Measurements from ENCODE around the gene PPIL6.

Gene PPIL6

DNA sequence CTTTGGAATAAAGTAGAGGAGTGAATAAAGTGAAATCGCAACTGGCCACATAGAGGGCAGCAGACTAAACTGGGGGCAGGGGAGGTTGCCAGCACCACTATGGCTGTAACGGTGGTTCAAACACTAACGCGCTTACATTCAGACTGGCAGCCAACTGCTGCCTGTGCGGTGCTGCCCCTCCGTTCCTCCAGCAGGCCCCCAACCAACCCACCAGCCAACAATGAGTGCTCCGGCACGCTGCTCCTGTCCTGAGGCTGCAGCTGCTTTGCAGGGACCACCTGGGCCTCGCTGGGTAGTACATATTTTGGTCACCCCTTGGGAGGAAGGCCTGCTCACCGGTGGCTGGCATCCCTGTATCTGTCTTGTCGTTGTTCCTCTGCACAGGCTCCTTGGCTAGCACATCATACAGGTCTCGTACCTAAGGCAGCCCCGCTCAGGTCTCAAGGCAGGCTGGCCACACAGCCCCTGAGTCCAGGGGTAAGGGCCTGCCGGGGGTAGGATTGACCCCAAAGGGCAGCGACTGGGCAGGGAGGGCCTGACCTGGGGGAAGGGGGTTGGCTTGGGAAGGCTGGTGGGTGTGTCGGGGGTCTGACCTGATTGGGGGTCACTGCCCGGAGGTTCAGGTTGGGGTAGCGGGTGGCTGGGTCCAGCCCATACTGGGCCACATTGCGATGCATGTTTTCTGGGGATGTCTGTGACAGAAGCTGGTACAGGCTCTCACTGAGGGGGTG lies 8.8 kb upstream of the PPIL6 start:
- no peak for DNase-seq

DNA sequence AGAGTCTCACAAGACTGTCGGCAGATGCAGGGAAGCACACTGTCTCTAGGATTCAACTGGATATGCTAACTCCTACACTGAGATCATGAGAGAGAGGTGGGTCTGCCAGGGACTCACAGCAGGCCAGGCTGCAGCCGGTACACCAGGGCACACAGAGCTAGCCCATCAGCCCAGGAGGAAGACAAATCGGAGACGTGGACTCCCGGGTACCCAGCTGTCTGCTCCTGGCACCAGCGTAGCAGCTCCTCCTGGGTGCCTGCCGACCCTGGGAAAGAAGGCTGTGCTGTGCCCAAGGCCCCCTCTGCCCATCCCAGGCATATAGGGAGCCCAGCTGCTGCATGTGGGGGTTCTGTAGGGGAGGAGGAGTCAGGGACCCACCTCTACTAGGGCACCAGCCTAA lies 8.2 kb upstream of the PPIL6 start:
- DNase-seq = no peak

DNA sequence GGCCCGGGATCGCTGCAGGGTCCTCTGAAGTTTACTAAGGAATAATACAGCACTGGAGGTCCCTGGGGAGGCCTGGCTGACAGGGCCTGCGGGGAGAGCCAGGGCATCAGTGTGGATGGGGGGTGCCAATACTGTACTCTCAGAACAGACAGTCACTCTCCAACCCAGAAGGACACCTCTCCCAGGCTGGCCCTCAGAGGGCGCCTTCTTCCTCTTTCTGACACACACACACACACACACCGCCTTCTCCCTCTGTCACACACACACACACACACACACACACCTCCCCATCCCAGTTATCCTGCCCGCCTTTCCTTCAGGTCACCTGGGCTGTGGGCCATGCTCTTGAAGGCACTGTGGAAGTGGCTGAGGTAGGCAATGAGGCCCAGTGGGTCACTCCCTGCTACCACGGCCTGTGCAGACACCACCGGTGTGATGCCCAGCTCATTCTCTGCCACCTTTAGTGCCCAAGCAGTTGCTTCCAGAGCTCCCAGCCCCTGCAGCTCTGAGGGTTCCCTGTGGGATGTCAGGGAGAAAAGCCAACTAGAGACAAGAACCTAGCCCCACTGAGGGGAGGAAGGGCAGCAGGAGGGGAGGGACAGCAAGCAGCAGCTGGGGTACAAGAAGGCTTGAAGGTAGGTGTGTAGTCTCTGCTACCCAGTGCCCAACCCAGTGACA lies 7.6 kb upstream of the PPIL6 start:
- no peak for DNase-seq

DNA sequence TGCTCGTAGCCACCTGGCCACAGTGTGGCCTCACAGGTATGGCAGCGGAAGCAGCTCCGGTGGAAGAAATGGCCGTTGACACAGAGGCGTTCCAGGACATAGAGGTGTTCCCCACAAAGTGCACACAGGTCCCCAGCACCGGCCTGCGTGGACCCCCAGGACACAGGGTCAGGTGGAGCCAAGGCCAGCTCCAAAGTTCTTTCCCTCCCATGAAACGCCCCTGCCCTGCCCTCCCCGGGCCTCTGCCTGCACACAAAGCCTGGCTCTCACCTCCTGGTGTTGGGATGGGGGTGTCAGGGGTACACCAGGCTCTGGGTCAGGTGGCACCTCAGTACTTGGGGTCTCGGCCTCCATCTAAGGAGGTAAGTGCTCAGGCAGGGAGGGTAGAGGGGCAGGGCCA lies 6.7 kb upstream of the PPIL6 start:
- DNase-seq = no peak

DNA sequence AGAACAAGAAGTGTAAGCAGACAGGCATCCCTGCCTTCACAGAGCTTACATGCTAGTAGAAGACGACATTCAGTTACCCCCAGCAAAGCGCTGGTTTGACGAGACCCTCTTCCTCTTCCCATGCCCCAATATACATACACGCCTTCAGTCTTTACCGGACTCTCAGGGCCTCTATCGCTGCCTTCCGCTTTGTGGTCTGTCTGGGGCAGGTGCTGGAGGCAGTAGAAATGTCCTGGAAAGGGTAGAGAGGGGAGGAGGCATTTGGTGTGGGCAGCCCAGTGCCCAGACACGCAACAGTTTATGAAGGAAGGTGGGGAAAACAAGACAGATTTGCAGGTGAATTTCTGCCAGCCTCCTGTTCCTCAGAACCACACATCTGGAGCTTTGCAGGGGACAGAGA lies 6.1 kb upstream of the PPIL6 start:
- no peak for DNase-seq

DNA sequence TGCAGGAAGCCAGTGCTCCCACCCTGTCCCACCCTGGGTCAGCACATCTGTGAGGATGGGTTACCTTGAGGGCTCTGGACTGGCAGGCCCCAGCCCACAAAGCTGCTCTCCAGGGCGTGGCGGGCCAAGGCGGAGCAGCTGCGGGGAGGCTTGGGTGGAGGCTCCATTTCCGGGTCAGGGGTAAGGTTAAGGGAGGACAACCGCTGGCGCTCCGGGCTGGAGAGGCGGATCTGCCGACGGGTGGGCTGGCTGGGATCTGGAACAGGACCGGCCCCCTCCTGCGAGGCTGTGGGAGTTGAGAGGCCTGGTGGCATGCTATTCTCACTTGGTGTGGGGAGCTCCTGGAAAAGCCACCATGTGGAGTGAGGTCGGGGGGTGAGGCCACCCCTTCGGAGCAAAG lies 5.6 kb upstream of the PPIL6 start:
- DNase-seq = no peak

DNA sequence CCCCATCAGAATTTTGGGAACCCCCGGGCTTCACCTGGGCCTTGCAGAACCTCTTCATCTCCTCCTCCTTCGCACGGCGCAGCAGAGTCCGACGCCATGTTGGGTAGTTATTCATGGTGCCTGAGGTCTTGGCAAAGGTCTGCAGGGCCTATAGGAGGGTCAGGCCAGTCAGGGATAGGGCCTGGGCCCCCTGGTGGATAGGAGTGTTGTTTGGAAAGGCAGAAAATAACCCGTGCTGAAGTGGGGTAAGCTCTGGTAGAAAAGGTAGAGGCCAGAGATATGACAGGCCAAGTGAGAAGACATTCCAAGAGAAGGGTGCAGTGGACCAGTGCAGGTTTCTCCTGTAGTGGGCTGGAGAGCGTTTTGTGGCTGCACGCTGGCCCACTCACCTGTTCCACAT lies 5.0 kb upstream of the PPIL6 start:
- no peak for DNase-seq

DNA sequence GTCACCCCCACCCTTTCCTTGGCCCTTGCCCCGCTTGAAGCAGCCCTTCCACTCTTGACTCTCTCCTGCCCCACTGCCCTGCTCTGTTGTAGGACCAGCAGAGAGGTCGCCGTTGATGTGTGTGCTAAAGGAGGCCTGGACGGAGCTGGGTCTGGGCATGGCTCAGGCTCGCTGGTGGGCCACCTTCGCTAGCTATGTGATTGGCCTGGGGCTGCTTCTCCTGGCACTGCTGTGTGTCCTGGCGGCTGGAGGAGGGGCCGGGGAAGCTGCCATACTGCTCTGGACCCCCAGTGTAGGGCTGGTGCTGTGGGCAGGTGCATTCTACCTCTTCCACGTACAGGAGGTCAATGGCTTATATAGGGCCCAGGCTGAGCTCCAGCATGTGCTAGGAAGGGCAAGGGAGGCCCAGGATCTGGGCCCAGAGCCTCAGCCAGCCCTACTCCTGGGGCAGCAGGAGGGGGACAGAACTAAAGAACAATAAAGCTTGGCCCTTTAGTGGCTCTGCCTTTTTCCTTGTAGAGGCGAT lies 3.1 kb upstream of the PPIL6 start:
- no peak for DNase-seq

DNA sequence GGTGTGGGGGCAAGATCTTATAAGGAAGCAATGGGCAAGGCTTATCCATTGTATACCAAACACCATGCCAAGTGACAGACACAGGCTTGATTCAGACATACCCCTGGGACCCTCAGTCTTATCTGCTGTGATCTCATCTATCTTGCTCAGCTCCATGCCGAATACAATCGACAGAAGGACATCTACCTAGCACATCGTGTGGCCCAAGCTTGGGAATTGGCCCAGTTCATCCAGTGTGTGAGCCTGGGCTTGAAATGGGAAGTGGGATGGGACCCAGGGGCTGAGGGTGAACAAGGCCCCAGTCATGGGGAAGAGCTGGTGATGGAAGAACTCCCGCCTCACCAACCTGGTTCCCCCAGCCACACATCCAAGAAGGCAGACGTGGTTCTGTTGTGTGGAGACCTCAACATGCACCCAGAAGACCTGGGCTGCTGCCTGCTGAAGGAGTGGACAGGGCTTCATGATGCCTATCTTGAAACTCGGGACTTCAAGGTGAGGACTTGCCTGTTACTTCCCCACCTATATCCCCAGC lies 2.0 kb upstream of the PPIL6 start:
- no peak for DNase-seq

DNA sequence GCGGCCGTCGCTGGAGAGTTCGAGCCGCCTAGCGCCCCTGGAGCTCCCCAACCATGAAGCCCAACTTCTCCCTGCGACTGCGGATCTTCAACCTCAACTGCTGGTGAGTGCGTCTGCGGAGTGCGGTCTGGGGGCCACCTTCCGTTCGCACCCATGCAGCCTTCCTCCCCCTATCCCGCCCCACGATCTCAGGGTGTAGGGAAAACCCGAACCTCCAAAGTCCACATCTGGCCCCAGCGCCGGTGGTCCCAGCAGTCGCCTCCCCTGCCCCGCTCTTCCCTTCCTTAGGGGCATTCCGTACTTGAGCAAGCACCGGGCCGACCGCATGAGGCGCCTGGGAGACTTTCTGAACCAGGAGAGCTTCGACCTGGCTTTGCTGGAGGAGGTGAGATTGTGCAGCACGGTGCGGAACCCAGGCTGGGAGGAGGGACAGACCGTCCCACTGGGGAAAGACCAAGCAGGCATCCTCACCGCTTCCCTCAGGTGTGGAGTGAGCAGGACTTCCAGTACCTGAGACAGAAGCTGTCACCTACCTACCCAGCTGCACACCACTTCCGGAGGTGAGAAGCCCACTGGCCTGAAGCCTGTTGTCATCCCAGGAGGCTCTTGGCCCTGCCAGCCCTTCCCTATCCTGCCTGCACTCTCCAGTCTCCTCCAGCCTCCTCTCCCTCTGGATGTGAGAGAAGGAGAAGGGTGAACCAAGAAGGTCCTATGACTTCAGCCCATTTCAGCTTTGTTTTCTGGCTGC lies 815 bp upstream of the PPIL6 start:
- DNase-seq = no peak

DNA sequence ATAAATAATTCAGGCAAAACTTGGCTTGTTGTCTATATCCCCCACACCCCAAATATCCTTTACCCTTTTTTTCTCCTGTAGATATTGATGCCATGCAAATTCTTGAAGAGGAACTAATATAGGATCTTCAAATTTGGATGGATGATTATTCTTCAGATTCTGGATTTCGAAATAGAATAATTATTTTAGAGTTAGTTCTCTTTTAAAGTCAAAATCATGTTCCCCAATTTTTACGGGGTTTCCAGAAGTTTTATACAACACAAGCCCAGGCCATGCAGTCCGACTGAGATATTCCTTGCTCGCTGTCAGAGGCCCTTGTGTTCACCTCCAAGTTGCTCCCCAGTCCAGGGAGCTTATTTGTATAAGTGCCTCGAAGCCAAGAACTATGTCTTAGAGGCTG lies 4.4 kb downstream of the PPIL6 start:
- no peak for DNase-seq

DNA sequence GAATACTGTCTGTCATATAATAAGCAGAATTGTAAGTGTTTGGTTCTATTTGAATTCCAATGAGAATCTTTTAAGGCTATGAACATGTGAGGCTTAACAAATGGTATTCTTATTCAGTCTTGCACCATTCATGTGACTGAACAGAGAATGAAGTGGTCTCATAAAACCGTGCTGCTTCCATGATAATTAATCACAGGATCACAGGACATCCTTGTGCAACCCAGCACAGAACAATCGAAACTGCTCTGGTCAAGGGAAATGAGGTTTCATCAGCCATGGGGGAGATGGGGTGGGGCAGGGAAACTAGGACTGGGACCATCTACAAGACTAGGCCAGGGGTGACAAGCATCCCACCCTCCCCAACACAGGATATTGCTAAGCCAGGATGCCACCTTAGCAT lies 6.0 kb downstream of the PPIL6 start:
- DNase-seq = no peak

DNA sequence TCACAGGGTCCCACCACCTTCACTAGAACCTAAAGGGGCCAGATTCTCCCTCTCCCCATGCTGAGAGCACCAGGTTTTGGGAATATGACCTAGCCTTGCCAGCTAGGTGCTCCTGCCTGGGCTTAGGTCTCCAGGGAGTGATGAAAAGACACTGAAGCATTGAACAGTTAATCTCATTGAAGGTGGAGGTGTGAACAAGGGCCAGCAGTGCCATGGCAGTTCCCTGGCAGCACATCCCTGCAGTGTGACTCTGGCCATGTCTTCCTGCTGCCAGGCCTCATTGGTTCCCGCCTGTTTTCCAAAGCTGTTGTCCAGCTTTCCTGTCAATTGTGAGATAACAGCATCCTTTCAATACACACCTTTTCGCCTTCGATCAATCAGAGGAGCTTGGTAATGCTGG lies 10.9 kb downstream of the PPIL6 start:
- DNase-seq = no peak

DNA sequence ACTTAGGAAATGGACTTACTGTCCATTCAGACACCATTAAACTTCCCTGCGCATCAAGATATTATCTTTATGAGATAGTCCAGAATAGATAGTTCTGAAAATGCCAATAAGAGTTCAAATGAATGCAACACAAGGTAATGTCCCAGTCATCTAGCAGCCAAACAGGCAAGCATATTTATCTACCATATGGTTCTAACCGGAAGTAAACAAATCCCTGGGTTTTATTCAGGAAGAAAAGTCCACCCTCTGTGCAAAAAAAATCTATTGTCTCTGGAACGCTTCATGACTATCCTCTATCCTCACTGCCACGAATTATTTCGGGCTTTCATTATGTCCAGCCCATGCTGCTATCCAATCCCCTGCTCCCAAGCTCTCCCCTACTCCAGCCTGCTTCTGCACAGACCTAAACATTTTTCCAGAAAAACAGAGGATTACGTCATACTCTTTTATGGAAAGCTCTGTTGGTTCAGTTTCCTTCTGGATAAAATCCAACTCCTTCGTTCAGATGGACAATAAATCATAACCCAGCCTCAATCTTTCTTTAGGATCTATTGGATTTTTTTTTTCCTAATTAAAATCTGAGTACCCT lies 11.4 kb downstream of the PPIL6 start:
- DNase-seq = no peak

DNA sequence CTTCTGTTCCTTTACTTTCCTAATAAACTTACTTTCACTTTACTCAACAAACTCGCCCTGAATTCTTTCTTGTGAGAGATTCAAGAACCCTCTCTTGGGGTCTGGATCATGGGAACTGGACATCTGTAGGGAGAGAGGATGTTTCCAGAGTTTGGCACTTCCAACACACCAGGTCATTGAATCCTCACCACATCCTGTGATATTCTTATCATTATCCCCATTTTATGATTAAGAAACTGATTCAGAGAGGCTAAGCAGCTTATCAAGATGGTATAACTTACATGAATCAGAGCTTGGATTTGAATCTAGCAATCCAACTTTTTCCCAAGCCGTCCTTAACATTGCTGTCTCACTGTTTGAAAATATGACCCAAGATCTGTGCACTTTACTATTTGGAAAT lies 15.5 kb downstream of the PPIL6 start:
- no peak for DNase-seq

DNA sequence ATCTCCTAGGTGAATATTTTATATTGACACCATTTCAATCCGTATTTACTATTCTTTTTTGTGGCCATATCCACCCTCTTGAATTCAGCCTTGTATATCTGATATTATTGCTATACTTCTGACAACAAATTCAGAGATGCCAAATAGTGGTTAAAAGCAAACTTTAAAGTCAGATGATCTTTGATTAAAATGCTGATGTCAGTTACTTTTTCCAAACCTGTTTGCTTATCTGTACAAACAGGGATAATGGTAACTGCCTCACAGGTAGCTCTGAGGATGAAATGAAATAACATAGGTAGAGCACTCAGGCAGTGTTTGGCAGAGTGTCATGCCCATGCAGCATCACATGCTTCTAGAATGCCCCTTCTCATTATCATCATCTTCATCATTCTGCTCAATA lies 19.2 kb downstream of the PPIL6 start:
- DNase-seq = no peak

DNA sequence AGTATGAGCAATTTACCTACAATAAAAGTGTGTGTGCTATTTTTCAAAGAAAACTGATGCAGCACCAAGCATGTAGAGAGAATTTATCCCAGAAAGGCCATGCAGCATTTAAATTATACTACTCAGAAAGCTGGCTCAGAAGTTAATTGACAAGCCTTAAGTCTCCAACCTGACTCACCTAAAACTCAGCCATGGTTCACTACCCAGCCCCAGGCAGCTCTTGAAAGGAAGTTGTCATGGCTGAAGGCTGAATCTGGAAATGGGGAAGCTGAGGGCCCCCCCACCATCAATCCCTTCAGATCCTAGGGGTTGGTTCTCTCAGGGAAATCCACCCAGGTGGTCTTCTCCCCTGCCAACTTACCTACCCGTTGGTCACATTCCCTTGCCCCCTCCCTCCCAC lies 19.7 kb downstream of the PPIL6 start:
- no peak for DNase-seq

DNA sequence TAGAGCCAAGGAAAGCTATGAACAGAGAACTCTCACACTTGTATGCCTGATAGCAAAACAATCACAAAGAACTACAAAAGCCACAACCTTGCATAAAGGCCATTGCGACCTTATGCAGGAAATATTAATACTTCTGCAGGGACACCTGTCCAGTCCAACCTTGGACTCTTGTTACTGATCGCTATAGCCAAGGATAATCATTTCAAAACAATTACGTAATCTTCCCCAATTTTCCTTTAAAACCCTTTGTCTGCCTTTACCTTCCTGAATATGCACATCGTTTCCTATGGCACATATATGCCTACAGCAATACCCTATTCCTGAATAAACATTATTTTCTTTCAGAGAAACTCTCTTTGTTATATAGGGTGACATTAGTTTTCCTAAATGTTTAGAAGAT lies 22.8 kb downstream of the PPIL6 start:
- DNase-seq = no peak

DNA sequence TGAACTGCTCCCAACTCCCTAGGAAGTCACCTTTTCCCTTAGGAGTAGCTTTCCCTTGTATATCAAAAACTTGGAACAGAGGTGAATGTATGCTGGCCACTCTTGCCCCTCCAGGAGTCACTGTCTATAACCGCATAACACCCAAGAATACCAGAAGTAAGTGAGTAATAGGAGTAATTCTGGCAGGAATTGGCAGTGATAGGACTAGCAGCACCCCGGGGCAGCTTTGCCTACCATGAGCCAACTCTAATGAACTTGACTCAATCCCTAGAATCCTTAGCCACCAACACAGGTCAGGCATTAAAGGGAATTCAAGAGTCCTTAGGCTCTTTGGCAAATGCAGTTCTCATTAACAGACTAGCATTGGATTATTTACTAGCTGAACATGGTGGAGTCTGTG lies 29.4 kb downstream of the PPIL6 start:
- DNase-seq = no peak

DNA sequence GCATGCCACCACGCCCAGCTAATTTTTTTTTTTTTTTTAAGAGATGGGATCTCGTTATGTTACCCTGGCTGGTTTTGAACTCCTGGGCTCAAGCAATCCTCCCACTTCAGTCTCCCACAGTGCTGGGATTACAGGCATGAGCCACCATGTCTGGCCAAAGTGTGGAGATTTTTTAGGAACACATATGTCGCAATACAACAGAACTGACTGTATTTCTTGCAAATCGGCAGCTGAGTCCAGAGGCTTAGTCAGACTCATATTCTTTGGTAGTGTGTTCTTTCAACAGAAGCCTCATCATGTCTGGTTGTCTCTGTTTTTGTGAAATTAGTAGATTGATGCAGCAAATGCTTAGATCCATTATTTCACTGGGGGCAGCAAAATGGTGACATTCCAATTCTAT lies 34.2 kb downstream of the PPIL6 start:
- peak; percentile 3 for DNase-seq

DNA sequence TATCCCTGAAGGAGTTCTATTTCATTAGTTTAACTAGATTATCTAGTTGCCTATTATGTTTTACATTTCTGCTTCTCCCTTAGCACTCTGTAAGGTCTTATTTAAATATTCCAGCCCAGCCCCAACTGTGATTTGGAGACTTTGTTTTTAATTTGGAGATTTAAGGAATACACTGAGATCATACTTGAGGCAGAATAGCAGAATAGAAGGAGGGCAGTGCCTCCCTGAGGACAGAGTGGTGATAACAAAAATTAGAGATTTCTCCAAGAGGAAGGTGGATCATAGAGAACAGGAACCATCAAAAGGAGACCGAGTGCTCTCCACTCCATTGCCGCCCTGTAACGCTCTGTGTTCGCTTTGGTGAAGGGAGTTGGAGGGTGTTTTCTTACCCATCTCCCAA lies 43.4 kb downstream of the PPIL6 start:
- DNase-seq = no peak

DNA sequence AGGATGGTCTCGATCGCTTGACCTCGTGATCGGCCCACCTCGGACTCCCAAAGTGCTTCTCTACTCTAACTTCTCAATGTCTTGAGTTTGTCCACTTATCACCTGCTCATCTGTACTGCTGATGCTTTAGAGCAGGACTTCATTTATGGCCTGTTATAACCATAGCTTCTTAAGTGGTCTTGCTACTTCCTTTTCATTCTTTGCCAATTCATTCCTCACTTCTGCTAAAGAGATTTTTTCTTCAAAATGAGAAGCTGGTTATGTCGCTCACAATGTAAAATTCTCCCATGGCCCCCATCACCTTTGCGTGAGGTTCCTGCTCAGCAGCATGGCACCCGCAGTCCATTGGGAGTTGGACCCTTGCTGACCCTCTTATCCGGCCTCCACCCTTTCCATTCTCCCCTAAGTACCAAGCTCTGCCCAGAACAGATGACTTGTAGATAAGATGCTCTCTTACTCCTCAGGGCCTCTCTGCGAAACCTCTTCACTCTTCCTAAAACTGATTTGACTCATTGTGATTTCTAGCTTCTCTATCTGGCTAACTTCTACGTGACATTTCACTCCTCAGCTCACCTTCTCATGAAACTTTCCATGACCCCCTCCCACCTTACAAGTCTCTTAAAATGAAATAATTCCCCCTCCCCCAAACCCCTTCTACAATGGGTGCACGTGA lies 44.2 kb downstream of the PPIL6 start:
- DNase-seq = no peak

DNA sequence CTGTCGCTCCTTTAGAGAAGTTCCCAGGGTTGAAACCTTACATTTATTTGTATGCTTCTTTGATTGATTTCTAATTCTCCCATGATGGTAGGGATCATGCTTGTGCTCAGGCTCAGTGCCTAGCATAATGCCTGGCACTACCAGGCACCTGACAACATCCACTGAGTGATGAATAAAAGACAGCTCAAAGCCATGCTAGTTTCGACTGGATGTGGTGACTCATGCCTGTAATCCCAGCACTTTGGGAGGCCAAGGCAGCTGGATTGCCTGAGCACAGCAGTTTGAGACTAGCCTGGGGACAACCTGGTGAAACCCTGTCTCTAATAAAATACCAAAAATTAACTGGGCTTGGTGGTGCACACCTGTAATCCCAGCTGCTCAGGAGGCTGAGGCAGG lies 46.5 kb downstream of the PPIL6 start:
- no peak for DNase-seq

Measured in SIG-M5 (cell line).